HepG2 (cell line): ENCODE data around the gene GSC2. TPM values are rescaled to one million over a fixed set of nuclear protein-coding genes. Genes with fewer than 3 reads are reported as not detected.

Source experiments
- ATF1 ChIP-seq: IDR thresholded peaks from 2 replicates; pipeline ENCODE4 v1.6.1; 2016; ENCODE audit warnings: mild to moderate bottlenecking, control low read depth
- ATF7 ChIP-seq, 2 experiments: fragments of 450-650 bp in 1 of 2; sonication (generic) in 1 of 2; formaldehyde crosslinking in 1 of 2; IDR thresholded peaks; 2 replicates each; pipeline versions ENCODE4 v1.4.0 to v1.6.1; 2016 to 2020; ENCODE audit warnings: antibody characterized with exemption in 1 of 2, mild to moderate bottlenecking in 1 of 2, missing genetic modification reagents in 1 of 2
- KDM6A ChIP-seq: IDR thresholded peaks from 2 replicates; pipeline ENCODE4 v1.6.1; 2016; ENCODE audit warnings: low read depth
- KMT2B ChIP-seq: IDR thresholded peaks from 2 replicates; pipeline ENCODE4 v1.6.1; 2016; ENCODE audit warnings: missing genetic modification reagents, missing compliant biosample characterization
- RXRB ChIP-seq: IDR thresholded peaks from 2 replicates; pipeline ENCODE4 v1.6.1; 2016; ENCODE audit warnings: borderline replicate concordance, missing genetic modification reagents, missing compliant biosample characterization
- SUZ12 ChIP-seq: fragments of 150-350 bp; IDR thresholded peaks from 2 replicates; pipeline ENCODE4 v1.6.1; 2014; ENCODE audit warnings: low read depth, low read length
- TEAD2 ChIP-seq: sonication (generic); formaldehyde crosslinking; IDR thresholded peaks from 2 replicates; pipeline ENCODE4 v1.9.0; 2021; ENCODE audit warnings: missing genetic modification reagents
- WIZ ChIP-seq: sonication (generic); formaldehyde crosslinking; IDR thresholded peaks from 2 replicates; pipeline ENCODE4 v1.5.1; 2020; ENCODE audit warnings: mild to moderate bottlenecking, missing genetic modification reagents
- ZMYM4 ChIP-seq: sonication (generic); formaldehyde crosslinking; IDR thresholded peaks from 2 replicates; pipeline ENCODE4 v1.8.1; 2023; ENCODE audit warnings: mild to moderate bottlenecking, missing genetic modification reagents
- ZNF138 ChIP-seq: sonication (generic); formaldehyde crosslinking; IDR thresholded peaks from 2 replicates; pipeline ENCODE4 v1.5.0; 2020; ENCODE audit warnings: mild to moderate bottlenecking, low read depth, missing genetic modification reagents
- ZNF383 ChIP-seq: sonication (generic); formaldehyde crosslinking; IDR thresholded peaks from 2 replicates; pipeline ENCODE4 v1.4.0; 2020; ENCODE audit warnings: missing genetic modification reagents, mild to moderate bottlenecking, borderline replicate concordance
- ZNF441 ChIP-seq: sonication (generic); formaldehyde crosslinking; IDR thresholded peaks from 2 replicates; pipeline ENCODE4 v1.7.0; 2021; ENCODE audit warnings: missing genetic modification reagents, borderline replicate concordance
- ZNF660 ChIP-seq: sonication (generic); formaldehyde crosslinking; IDR thresholded peaks from 2 replicates; pipeline ENCODE4 v1.5.1; 2020; ENCODE audit warnings: mild to moderate bottlenecking, low read depth, missing genetic modification reagents, borderline replicate concordance
- ZNF775 ChIP-seq: sonication (generic); formaldehyde crosslinking; IDR thresholded peaks from 2 replicates; pipeline ENCODE4 v1.4.0; 2020; ENCODE audit warnings: missing genetic modification reagents, mild to moderate bottlenecking, moderate library complexity, borderline replicate concordance
- ZSCAN22 ChIP-seq: sonication (generic); formaldehyde crosslinking; IDR thresholded peaks from 2 replicates; pipeline ENCODE4 v1.4.0; 2020; ENCODE audit warnings: mild to moderate bottlenecking, missing genetic modification reagents
- polyA plus RNA-seq, 8 experiments: library from polyadenylated mRNA; depleted of rRNA in 3 of 8; stranded (reverse) in 7 of 8; unstranded in 1 of 8; fragments of >200 nt; fragmentation: Illumina TruSeq in 4 of 8; extraction: Trizol in 4 of 8; gene quantifications; 2 replicates each; pipeline versions ENCODE4 v1.2.1 to v1.2.3, GENCODE V29; 2011 to 2016; ENCODE audit warnings: low read depth in 4 of 8, missing spikeins in 1 of 8, mixed read lengths in 1 of 8; ENCODE audit not compliant: insufficient read depth in 1 of 8
- total RNA-seq, 5 experiments: library from RNA; depleted of rRNA; stranded (reverse); fragments of >200 nt; fragmentation: Illumina TruSeq; extraction: Trizol; gene quantifications; 2 replicates each; pipeline ENCODE4 v1.2.3, GENCODE V29; 2016; ENCODE audit warnings: low read depth in 1 of 5
- TF ChIP-seq, protein P1 (sequence below): sonication (generic); formaldehyde crosslinking; conservative IDR thresholded peaks from 2 replicates; pipeline ENCODE4 v1.4.0; 2020; ENCODE audit warnings: missing genetic modification reagents
- TF ChIP-seq, protein P2 (sequence below), 2 experiments: sonication (generic) in 1 of 2; formaldehyde crosslinking in 1 of 2; IDR thresholded peaks; 2 replicates each; pipeline versions ENCODE4 v1.4.0 to v1.6.1; 2016 to 2020; ENCODE audit warnings: borderline replicate concordance in 1 of 2, low read depth in 1 of 2, mild to moderate bottlenecking in 1 of 2, missing genetic modification reagents in 1 of 2
- TF ChIP-seq, protein P3 (sequence below): sonication (generic); formaldehyde crosslinking; conservative IDR thresholded peaks from 2 replicates; pipeline ENCODE4 v1.8.0; 2022; ENCODE audit warnings: missing genetic modification reagents
- TF ChIP-seq, protein P4 (sequence below): sonication (generic); formaldehyde crosslinking; IDR thresholded peaks from 2 replicates; pipeline ENCODE4 v1.4.0; 2020; ENCODE audit warnings: missing genetic modification reagents

The GSC2 gene
- total and polyA plus RNA-seq, 2 of the 13 experiments (the other 11 are each of a cell fraction or from before 2014, with no cell fraction given), result not detected

DNA sequence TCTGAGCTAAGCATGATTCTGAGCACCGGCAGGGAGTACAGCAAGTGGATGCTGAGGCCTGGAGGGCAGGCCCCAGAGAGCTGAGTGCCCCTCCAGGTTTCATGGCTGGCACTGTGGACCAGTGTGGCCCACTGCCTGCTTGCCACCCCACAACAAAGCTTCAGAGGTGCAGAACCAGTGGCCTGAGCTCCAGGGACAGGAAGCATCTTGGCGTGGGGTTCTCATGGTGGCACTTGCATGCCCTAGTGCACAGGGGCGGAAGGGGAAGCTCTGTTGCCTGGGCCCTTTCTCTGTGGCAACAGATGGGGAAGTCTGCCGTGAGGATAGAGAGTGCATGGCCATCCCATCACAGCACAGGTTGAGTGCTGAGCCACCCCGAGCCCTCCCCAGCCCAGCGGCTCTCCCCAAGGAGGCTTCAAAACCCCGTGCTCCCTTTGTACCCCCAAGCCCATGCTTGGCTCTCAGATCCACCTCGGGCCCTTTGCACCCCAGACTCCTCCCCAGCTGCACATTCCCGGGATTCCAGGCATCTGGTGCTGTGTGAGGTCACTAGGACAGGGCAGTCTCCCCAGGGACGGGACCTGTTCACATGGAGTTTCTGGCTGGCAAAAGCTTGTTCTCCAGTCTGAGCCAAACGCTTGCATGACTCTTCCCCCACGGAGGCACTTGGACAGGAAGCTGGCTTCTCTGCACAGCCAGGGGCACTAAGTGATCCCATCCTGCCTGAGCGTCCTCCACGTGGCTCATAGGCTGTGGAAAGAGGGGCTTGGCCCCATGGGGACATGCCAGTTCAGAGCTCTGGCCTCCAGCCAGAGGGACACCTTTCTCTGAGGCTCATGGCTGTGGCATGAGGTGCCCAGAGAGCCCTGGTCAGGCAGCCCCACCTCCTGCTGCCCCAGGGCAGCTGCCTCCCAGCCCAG is 24.3 kb upstream of the GSC2 start (continued):
- no peak for TF ChIP-seq ZNF383
- no peak for TF ChIP-seq TEAD2 (CRISPR knock-in tag)
- TF ChIP-seq ZNF138 (CRISPR knock-in tag), result no peak; the same call in 1 of the 2 replicates
- TF ChIP-seq, protein P1, sequence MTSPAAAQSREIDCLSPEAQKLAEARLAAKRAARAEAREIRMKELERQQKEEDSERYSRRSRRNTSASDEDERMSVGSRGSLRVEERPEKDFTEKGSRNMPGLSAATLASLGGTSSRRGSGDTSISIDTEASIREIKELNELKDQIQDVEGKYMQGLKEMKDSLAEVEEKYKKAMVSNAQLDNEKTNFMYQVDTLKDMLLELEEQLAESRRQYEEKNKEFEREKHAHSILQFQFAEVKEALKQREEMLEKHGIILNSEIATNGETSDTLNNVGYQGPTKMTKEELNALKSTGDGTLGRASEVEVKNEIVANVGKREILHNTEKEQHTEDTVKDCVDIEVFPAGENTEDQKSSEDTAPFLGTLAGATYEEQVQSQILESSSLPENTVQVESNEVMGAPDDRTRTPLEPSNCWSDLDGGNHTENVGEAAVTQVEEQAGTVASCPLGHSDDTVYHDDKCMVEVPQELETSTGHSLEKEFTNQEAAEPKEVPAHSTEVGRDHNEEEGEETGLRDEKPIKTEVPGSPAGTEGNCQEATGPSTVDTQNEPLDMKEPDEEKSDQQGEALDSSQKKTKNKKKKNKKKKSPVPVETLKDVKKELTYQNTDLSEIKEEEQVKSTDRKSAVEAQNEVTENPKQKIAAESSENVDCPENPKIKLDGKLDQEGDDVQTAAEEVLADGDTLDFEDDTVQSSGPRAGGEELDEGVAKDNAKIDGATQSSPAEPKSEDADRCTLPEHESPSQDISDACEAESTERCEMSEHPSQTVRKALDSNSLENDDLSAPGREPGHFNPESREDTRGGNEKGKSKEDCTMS (CRISPR knock-in tag), result no peak
- TF ChIP-seq ZMYM4 (CRISPR knock-in tag), result no peak
- TF ChIP-seq ZNF775 (CRISPR knock-in tag), result no peak
- no peak for TF ChIP-seq KDM6A (CRISPR knock-in tag)
- peak; percentile 41; the same call in 1 of the 2 replicates for TF ChIP-seq RXRB (CRISPR knock-in tag)
- TF ChIP-seq, protein P2, sequence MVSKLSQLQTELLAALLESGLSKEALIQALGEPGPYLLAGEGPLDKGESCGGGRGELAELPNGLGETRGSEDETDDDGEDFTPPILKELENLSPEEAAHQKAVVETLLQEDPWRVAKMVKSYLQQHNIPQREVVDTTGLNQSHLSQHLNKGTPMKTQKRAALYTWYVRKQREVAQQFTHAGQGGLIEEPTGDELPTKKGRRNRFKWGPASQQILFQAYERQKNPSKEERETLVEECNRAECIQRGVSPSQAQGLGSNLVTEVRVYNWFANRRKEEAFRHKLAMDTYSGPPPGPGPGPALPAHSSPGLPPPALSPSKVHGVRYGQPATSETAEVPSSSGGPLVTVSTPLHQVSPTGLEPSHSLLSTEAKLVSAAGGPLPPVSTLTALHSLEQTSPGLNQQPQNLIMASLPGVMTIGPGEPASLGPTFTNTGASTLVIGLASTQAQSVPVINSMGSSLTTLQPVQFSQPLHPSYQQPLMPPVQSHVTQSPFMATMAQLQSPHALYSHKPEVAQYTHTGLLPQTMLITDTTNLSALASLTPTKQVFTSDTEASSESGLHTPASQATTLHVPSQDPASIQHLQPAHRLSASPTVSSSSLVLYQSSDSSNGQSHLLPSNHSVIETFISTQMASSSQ (IDR thresholded peaks at IDR 0.05; ENCODE audit: low read depth), result no peak
- TF ChIP-seq, protein P2 (CRISPR knock-in tag; IDR thresholded peaks at IDR 0.05; ENCODE audit: borderline replicate concordance), result 0 out of 2 replicates have a peak, but pooled peaks have one; percentile 14
- TF ChIP-seq WIZ (CRISPR knock-in tag), result no peak
- no peak for TF ChIP-seq SUZ12
- TF ChIP-seq, protein P3, sequence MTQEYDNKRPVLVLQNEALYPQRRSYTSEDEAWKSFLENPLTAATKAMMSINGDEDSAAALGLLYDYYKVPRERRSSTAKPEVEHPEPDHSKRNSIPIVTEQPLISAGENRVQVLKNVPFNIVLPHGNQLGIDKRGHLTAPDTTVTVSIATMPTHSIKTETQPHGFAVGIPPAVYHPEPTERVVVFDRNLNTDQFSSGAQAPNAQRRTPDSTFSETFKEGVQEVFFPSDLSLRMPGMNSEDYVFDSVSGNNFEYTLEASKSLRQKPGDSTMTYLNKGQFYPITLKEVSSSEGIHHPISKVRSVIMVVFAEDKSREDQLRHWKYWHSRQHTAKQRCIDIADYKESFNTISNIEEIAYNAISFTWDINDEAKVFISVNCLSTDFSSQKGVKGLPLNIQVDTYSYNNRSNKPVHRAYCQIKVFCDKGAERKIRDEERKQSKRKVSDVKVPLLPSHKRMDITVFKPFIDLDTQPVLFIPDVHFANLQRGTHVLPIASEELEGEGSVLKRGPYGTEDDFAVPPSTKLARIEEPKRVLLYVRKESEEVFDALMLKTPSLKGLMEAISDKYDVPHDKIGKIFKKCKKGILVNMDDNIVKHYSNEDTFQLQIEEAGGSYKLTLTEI (CRISPR knock-in tag), result no peak
- TF ChIP-seq ATF7 (IDR thresholded peaks at IDR 0.05), result no peak
- TF ChIP-seq ATF7 (CRISPR knock-in tag; IDR thresholded peaks at IDR 0.05), result no peak
- no peak for TF ChIP-seq ZNF441 (CRISPR knock-in tag)
- TF ChIP-seq ZSCAN22 (CRISPR knock-in tag), result no peak
- no peak for TF ChIP-seq ATF1 (CRISPR knock-in tag)
- TF ChIP-seq KMT2B (CRISPR knock-in tag), result no peak
- TF ChIP-seq, protein P4, sequence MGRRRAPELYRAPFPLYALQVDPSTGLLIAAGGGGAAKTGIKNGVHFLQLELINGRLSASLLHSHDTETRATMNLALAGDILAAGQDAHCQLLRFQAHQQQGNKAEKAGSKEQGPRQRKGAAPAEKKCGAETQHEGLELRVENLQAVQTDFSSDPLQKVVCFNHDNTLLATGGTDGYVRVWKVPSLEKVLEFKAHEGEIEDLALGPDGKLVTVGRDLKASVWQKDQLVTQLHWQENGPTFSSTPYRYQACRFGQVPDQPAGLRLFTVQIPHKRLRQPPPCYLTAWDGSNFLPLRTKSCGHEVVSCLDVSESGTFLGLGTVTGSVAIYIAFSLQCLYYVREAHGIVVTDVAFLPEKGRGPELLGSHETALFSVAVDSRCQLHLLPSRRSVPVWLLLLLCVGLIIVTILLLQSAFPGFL (CRISPR knock-in tag), result no peak
- TF ChIP-seq ZNF660, result no peak
